GM19463 (cell line): ENCODE measurements around the gene RAB9B.
"Not testable (repeated sequence)": the region's sequence is repeated elsewhere in the genome, so short reads cannot be mapped to it uniquely, and the experiment has no call there.

Experiments
- ATAC-seq: cut with Tn5 transposase; IDR thresholded peaks from one replicate; pipeline ENCODE4 v1.9.1; 2021; ENCODE audit warnings: mild to moderate bottlenecking, moderate library complexity; ENCODE audit not compliant: unreplicated experiment

The RAB9B gene, protein sequence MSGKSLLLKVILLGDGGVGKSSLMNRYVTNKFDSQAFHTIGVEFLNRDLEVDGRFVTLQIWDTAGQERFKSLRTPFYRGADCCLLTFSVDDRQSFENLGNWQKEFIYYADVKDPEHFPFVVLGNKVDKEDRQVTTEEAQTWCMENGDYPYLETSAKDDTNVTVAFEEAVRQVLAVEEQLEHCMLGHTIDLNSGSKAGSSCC

DNA sequence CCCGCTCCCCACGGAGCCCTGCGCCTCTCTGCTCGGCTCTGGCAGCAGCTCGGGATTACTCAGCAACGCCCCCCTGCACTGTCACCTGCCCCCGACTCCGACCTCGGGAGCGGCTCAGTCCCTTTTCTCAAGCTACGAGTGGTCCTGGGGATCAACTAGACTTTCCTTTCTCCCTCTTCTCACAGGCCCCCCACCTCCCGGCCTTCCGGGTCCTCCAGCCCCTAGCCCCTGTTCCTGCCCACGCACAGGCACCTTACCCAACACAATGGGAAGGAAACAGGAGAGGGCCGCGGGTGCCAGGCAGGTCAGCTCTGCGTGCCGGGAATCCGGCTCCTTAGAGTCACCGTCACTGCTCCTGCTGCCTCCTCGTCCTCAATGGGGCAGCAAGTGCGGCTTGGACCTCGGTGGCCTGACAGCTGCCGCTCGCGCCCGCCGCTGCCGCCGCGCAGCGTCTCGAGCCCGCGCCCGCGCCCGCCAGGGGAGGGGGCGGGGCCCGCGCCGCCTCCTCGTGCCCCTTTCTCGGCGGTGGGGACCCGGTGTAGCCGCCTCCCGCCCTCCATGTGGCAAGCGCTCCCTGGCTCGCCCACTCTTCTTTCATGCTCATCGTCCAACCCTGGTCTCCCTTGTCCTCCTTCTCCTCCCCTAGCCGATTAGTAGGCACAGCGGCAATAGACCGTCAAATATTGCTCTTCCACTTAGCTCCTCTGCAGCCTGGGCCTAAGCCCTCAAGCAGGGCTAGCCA lies at the start of gene RAB9B:
TSS of gene RAB9B (minus strand) at position 455 of the 742 bp plus-strand sequence. CDS start 6,473 bp downstream, outside the sequence.
- peak; percentile 91 for ATAC-seq

DNA sequence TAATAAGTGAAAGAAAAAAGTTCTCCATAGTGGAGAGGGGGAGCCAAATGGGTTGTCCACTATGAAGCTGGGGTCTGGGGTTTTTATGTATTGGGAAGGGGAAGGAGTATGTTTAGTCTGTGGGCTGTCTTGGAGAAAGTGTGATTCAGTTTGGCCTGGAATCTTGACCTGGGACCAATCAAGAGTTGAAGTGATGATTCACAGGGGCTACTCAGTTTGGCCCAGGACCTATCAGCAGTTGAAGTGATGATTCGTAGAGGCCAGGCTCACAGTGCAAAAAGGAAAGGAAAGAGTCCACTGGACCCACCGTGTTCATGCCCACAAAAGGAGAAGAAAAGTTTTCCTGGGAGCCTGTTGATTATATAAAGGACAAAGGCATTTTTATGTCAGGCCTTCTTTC lies 47.3 kb upstream of the RAB9B start:
- ATAC-seq = no peak

DNA sequence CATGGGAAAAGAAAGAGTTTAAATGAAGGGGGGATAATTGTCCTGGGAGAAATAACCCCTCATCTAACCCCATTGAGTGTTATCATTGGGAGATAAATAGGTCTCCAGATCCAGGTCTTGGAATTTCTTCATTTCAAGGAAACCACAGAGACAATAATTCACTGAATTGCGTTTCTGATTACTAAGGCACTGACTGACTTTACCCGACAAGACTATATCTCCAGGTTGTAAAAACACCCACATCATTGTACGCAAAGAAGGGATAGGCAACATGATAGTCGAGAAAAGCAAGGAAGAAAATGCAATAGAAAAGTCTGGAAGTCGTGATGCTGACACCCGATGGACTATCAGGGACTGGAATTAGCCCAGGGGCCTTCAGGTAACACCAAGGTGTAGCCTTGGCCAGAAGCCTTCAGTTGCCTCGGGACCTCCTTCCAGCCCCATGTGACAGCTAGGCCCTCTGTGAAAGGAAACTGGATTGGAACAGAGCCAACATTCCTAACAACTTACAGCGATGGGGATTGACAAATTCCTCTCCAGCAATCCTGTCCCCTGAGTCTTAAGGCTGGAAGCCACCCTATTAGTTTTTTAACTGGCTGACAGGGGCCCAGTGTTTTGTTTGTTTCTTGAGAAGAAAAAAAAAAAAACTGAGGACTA lies 46.5 kb upstream of the RAB9B start:
- ATAC-seq = no peak

DNA sequence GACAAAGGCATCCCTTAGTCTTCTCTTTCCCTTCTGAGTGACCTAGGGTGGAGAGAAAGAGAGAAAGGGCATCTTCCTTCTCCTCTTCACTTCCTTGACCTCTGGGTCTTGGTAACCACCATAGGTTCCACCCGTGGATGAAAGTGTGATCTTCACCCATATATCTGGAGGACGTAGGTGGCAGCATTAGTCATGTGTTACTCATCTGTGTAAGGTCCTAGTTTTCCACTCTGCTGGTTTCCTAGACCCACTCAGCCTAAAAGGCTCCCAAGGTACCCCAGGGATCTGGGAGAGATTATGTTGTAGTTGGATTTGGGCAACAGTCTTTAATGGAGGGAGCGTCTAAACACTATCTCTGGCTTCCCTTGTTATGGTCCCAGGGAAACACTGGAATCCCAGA lies 45.5 kb upstream of the RAB9B start:
- ATAC-seq = no peak

DNA sequence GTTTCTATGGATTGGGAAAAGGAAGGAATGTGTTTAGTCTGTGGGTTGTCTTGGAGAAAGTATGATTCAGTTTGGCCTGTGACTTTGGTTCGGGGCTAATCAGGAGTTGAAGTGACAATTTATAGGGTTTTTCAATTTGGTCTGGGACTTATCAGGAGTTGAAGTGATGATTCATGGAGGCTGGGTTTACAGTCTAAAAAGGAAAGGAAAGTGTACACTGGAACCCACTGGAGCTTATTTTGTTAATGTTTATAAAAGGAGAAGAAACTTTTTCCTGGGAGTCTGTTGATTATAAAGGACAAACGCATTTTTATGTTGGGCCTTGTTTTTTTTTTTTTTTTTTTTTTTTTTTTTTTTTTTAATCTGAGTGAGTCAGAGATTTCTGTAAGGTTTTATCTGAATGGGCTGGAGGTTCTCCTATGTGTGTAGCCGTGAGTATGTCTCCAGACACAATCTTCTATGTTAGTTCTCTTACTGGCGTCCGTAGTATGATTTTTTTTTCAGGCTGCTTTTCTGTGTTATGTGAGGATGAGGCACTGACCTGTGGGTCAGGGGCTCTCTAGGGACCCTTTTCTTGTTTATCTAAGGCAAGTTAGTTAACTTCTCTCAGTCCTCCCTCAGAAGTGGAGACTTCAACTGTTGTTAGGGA lies 33.0 kb upstream of the RAB9B start:
- ATAC-seq = no peak

DNA sequence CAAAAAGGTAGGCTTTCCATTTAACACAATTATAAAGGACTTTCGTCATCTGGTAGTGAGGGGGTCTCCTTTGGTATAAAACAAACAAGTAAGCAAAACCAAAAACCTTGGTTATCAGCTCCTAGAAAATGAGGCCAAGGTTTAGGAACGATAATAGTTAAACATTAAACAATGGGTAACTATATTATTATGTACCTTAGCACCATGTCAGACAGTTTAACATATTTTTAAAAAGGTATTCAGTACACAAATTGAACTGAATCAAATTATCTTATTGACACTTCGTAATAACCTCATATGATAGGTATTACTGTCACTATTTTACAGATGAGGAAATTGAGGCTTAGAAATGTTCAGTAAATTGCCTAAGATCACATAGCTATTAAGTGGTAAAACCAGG lies 32.1 kb upstream of the RAB9B start:
- no peak for ATAC-seq

DNA sequence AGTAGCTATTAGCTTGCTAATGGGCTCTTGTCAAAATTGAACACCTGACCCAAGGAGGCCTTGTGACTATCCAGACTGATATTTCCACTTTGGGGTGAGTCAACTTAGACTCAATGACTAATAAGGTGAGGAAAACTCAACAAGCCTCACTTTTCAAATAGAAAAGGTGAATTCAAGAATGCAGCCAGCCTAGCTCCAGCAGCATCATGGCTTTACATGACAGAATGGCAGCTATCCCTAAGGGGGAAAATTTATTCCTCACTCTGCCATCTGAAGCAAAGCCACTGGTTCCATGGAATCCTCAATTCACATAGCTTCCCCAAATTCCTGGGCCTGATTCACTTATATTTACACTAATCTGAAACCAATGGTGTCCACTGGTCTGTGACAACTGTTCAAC lies 29.1 kb upstream of the RAB9B start:
- no peak for ATAC-seq

DNA sequence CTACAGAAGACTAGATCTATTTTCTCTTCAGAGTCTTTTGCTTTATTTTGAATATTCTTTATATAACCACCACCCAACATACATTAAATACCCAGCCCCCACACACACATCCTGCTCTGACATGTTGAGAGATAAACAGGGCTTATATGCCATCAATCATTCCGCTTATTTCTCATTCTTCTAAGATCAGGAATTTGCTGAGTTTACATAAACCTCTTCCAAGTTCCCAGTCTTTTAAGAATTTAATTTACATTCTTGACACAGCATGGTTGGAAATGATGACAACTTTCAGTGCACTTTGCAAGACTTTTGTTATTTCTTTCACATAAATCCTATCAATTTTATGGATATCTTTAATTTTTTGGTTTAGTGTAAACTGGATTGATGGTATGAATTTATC lies 17.5 kb upstream of the RAB9B start:
- ATAC-seq = no peak

DNA sequence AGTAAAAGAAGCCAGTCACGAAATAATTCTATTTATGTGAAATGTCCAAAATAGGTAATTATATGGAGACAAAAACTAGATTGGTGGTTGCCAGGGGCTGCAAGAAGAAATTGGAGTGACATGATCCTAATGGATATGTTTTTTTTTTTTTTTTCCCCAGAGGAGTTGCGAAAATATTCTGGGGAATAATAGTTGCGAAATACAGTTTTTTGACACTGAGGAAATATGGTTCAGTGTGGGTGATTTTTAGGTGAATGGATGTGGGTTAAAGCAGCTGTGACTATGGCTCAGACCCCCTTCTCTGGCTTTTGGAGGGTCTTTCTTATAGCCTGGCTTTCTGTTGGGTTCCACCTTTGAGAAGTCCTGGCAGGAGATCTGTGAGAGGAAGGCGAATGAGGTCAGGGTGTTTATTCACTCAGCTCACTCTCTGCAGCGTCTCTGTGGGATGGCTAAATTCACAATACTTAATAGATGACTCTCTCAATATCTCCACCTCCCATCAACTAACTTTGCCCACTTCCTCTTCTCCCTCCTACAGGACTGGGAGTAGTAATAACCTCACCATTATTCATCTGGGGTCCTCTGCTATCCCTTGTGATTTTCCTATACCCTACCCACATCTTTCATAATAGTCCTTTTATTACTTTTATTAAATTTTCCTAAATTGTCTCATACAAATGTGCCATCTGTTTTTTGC lies 15.3 kb upstream of the RAB9B start:
- ATAC-seq = no peak

DNA sequence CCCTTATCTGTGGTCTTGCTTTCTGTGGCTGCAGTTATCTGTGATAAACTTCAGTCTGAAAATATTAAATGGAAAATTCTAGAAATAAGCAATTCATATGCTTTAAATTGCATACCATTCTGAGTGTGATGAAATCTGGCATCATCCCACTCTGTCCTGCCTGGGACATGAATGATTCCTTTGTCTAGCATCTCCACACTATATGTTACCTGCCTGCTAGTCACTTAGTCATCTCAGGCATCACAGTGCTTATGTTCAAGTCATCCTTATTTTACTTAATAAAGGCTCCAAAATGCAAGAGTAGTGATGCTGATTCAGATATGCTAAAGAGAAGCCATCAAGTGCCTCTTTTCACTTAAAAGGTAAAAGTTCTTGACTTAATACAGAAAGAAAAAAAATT lies 14.3 kb upstream of the RAB9B start:
- no peak for ATAC-seq

DNA sequence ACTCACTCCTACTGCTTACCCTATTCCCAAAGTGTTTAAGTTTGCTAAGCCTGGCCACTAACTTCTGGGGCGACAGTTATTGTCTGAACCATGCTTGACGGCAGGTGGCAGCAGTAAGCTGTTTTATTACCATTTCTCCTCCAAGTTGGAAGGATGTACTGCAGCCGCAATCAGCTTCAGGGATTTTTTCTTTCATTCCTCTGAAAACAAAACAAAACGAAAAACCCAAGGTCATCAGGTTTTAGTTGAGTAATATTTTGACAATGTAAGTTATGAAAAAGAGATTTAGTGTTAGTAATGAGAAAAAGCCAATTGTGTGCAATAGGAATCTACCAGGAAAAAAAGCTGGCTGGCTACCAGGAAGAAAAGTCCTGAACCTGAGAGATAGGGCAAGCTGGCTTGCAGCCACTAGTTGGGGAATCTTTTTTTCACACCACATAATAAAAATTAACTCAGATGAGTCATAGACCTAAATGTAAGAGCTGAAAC lies 13.2 kb upstream of the RAB9B start:
- peak; percentile 80 for ATAC-seq

DNA sequence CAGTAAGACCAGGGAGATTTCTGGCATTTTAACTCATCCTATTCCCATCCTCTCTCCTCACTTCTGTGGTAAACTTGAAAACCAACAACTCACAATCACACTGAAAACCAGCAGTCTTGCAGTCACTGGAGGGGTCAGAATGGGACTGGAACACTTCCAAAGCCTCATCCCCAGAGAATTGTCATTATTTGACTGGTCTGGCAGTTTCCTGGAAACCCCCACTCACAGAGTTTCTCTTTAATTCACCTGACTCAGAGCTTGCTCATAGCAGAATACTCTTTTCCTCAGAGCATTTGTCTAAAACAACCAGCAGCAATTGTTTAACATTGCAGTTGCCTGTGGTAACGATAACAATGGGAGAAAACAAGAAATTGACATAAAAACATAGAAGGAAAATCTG lies 7.3 kb upstream of the RAB9B start:
- ATAC-seq = no peak

DNA sequence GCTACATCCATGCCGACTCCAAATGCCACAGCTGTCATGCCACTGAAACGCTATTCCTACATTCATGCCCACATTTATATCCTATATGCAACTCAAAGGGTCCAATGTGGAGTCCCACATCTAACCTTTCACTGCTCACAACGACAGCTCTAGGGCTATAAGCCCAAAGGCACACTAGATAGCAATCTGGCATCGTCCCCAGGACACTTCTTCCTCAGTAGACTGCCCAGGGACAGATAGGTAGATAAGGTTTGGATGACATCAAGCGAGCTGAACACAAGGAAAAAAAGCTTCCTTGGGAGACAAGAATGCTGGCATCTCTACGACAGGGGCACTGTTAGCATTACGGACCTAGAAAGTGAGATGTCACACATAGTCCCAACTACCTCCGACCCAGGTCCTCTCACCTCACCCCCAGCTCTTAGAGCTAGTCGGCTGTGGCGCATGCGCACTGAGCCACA lies 685 bp downstream of the RAB9B start:
- ATAC-seq = peak; percentile 10

DNA sequence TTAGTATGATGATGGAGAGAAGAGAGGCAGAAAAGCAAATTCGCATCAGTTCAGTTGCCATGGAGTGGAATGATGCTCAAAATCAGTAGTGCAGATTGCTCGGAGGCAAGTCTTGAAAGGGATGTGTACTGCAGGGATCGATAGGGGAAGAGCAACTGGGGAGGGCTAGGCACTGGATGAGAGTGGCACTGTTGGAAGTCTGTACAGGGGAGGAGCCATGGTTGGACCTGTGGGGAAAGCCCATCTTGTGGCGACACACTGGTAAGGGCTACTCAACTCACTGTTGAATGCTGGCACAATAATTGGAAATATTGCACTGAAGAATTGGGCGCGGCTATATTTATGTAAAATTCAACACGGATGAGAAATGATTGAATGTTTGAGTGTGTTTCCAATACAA lies 1.2 kb downstream of the RAB9B start:
- no peak for ATAC-seq

DNA sequence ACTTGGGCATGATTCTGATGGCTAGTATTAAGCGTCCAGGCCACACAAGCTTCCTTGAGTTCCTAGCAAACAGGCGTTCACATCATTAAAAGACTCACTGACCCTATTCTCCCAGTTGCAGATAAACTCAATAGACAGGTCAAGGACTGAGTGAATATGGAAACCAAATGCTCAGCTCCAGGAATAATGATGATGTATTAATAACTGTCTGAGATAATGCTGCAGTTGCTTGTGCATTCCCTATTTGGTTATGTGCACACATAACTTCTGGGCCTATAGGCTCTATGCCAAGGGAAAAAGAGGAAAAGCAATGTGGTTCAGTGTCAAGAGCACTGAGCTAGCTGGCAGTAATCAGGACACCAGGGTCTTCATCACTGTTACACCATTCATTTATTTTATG lies 3.5 kb downstream of the RAB9B start:
- ATAC-seq = no peak

DNA sequence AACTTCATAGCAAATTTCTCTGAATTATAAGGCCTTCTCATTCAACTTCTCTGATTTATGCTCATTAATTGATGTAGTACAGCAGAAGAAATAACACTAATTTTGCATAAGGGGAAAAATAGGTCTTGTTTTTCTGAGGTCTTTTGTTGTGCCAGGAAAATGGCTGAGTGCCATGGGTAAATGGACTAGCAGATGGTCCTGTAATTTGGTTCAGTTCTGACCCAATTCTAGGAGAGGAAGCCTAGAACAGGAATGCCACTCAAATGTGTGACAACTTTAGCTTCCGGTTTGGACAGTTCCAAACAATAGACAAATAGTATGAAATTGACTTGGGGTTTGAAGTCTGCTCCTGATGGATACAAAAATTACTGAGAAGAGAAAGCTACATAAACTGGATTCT lies 6.2 kb downstream of the RAB9B start:
- no peak for ATAC-seq

DNA sequence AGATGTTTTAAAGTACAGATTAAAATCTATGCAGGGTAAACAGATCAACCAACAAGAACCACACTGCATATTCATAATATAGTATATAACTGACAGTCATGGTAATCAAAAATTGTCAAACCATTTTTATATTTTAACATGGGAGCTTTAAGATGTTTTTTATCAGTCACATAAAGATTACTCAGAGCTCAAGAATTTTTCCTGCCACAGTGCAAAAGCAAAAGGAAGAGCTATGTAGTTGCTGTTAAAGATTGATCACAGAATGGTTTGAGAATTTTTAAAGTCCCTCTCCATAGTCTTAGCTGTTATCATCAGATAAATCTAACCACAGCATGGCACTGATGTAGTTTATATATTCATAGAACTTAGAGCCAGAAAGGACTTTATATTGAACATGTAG lies 8.5 kb downstream of the RAB9B start:
- ATAC-seq = no peak

DNA sequence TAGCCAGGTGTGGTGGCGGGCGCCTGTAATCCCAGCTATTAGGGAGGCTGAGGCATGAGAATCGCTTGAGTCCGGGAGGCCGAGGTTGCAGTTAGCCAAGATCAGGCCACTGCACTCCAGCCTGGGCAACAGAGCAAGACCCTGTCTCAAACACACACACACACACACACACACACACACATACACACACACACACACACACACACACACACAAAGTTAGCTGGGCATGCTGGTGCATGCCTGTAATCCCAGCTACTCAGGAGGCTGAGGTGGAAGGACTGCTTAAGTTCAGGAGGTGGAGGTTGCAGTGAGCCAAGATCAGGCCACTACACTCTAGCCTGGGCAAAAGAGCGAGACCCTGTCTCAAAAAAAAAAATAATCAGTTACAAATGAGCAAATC lies 11.3 kb downstream of the RAB9B start:
- ATAC-seq = not testable (repeated sequence)

DNA sequence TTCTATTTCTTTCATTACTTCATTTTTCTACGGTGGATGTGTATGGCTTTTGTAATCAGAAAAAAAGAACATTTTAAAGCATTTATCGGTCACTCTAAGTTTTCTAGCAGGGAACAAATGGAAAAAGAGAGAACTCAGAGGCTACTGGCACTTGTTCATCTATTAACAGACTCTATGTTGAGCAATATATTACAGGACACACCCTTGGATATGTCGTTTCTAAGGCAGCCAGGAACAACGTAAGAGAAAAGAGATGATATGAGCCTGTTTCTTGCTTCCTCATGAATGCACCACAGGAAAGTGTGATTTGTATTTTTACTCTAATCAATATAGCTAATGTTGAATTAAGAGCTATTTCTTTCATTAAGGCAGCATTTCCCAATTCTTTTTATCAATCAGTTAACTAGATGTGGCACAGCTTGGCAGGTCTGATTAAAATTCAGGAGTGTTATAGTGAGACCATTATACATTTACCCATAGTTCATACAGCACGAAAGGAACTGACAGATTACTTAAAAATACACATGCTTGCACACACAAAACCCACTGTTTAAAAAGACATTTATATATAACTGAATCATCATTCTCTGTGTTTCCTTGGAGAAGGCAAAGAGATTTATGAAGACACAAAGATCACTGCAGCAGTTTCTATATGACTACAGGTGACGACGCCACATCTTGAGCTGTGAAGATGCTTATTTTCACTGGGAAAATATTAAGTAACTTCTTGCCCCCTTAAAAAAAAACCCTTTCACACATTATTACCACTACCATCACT lies 13.0 kb downstream of the RAB9B start:
- no peak for ATAC-seq

DNA sequence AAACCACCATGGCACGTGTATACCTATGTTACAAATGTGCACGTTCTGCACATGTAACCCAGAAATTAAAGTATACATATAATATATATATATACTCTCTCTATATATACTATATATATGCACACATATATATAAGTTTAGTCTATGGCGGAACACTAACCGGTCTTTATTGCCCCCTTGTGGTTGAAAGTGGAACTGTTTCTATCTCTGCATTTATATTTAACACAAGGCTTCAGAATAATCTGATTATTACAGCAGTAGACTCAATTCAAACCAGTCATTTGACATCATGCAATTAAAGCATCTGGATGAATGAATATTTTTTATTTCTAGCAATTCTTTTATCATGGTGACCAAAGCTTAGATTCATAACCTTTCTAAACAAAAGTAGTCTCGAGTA lies 14.6 kb downstream of the RAB9B start:
- ATAC-seq = peak; percentile 57
